K562 (cell line): ENCODE results near the gene ALKBH3. TPM values are rescaled to one million over a fixed set of nuclear protein-coding genes. Genes with fewer than 3 reads are reported as not detected.

Source experiments
- ATAC-seq: fragments of 200-7000 bp; cut with Tn5 transposase; 3 replicates; pipeline ENCODE4 v1.9.1; 2020; ENCODE audit warnings: moderate library complexity
- BruUV-seq: library from RNA; stranded (reverse); fragments of 400-500 nt; replicated peaks from 2 replicates; lab custom pipeline; 2021; lab: Mats Ljungman, UMichigan
- CTCF ChIA-PET: fragments of 300-600 bp; formaldehyde crosslinking; extraction: SDS; loops from one replicate; lab custom pipeline; 2021; ENCODE audit warnings: low intra/inter-chr PET ratio; lab: Yijun Ruan, JAX
- POLR2A ChIA-PET: fragments of 300-600, 350-650 bp; sonication (Branson Sonifier 250); formaldehyde crosslinking; extraction: SDS; loops from one replicate; lab custom pipeline; 2021; ENCODE audit warnings: antibody characterized with exemption, inconsistent platforms; lab: Yijun Ruan, JAX
- DNase-seq, 4 experiments: peaks; one replicate each; pipeline versions ENCODE4 v3.0.0 to v3.0.0-alpha.2; 2011 to 2018; ENCODE audit warnings: low spot score in 3 of 4, mixed read lengths in 3 of 4; ENCODE audit errors: extremely low read depth in 1 of 4
- FAIRE-seq: peaks from 2 replicates; lab custom pipeline; 2011; peaks lifted over from hg19 to GRCh38; lab: Jason Lieb, UNC
- H2AFZ ChIP-seq: 2 replicates; pipeline ENCODE4 v1.6.0; 2011; ENCODE audit warnings: low read depth, low read length, control low read depth, inconsistent platforms
- H3K27ac ChIP-seq: fragments of 200-600 bp; 3 replicates; pipeline ENCODE4 v1.8.0; 2011; ENCODE audit warnings: low read depth, mild to moderate bottlenecking, control low read depth, inconsistent platforms, low read length, moderate library complexity, mixed read lengths; ENCODE audit errors: extremely low read depth
- H3K27me3 ChIP-seq, 2 experiments: fragments of 300-600 bp in 1 of 2; 2 replicates in 1 of 2; 3 replicates in 1 of 2; pipeline versions ENCODE4 v1.6.0 to v1.8.0; 2011; ENCODE audit warnings: inconsistent platforms in 2 of 2, low read length in 2 of 2, mild to moderate bottlenecking in 1 of 2, mixed read lengths in 1 of 2, moderate library complexity in 1 of 2; ENCODE audit not compliant: control insufficient read depth in 2 of 2, insufficient read depth in 2 of 2
- H3K36me3 ChIP-seq: fragments of 300-600 bp; 3 replicates; pipeline ENCODE4 v1.8.0; 2011; ENCODE audit warnings: mild to moderate bottlenecking, low read length, inconsistent platforms; ENCODE audit not compliant: control insufficient read depth, insufficient read depth
- H3K4me1 ChIP-seq, 2 experiments: fragments of 200-600 bp in 1 of 2; replicated peaks in 1 of 2; 2 replicates in 1 of 2; 3 replicates in 1 of 2; pipeline versions ENCODE4 v1.5.1 to v1.8.0; 2011; ENCODE audit warnings: inconsistent platforms in 2 of 2, low read length in 2 of 2, mild to moderate bottlenecking in 1 of 2, mixed read lengths in 1 of 2, moderate library complexity in 1 of 2; ENCODE audit not compliant: control insufficient read depth in 2 of 2, insufficient read depth in 2 of 2
- H3K4me2 ChIP-seq: 2 replicates; pipeline ENCODE4 v1.6.1; 2011; ENCODE audit warnings: low read length, control low read depth, inconsistent platforms, mixed read lengths; ENCODE audit not compliant: insufficient read depth
- H3K4me3 ChIP-seq: fragments of 200-600 bp; sonication (generic), shearing (Covaris generic); 2 replicates; pipeline ENCODE4 v1.5.1; 2016; ENCODE audit warnings: control low read depth, inconsistent platforms
- H3K79me2 ChIP-seq: fragments of 200-600 bp; 3 replicates; pipeline ENCODE4 v1.8.0; 2011; ENCODE audit warnings: low read length, inconsistent platforms; ENCODE audit not compliant: control insufficient read depth, insufficient read depth
- H3K9ac ChIP-seq, 2 experiments: 2 replicates each; pipeline versions ENCODE4 v1.6.0 to v1.6.1; 2011; ENCODE audit warnings: low read depth in 2 of 2, low read length in 2 of 2, control low read depth in 1 of 2, inconsistent platforms in 1 of 2, mild to moderate bottlenecking in 1 of 2, mixed read lengths in 1 of 2; ENCODE audit not compliant: insufficient read depth in 1 of 2
- H3K9me1 ChIP-seq: one replicate; pipeline ENCODE4 v1.6.0; 2011; ENCODE audit warnings: inconsistent platforms, mild to moderate bottlenecking, low read length, moderate library complexity; ENCODE audit not compliant: control insufficient read depth, insufficient read depth
- H3K9me3 ChIP-seq: replicated peaks from 2 replicates; pipeline ENCODE4 v1.5.1; 2011; ENCODE audit warnings: low read depth, low read length, inconsistent platforms; ENCODE audit not compliant: control insufficient read depth, insufficient read depth
- H4K20me1 ChIP-seq: replicated peaks from 2 replicates; pipeline ENCODE4 v1.6.1; 2011; ENCODE audit warnings: low read length, inconsistent platforms, mixed read lengths; ENCODE audit not compliant: control insufficient read depth, insufficient read depth
- ARNT ChIP-seq, 2 experiments: fragments of 450-650 bp; IDR thresholded peaks; 2 replicates each; pipeline ENCODE4 v1.6.1; 2016; ENCODE audit warnings: mild to moderate bottlenecking in 1 of 2
- ELF4 ChIP-seq: fragments of 450-650 bp; formaldehyde crosslinking; IDR thresholded peaks from 2 replicates; pipeline ENCODE4 v1.4.0; 2022; ENCODE audit warnings: missing genetic modification characterization
- MAFG ChIP-seq: fragments of 450-650 bp; conservative IDR thresholded peaks from 2 replicates; pipeline ENCODE4 v1.6.1; 2016; ENCODE audit warnings: missing genetic modification characterization, missing compliant biosample characterization
- WGBS: fragments of 100-300 bp; shearing (Covaris generic); methylation state at CpG from one replicate; pipeline ENCODE4 v1.1.6; 2016; ENCODE audit warnings: low coverage, mixed read lengths; ENCODE audit not compliant: insufficient coverage; ENCODE audit errors: missing lambda C conversion rate; 5-methylcytosine and 5-hydroxymethylcytosine counted together
- in situ Hi-C: fragments of 300-500 bp; cut with MboI; formaldehyde crosslinking; loops from 4 replicates; pipeline ENCODE4 v1.15.0; 2018; ENCODE audit warnings: inconsistent platforms, mixed read lengths
- intact Hi-C: fragments of 100-400 bp; cut with micrococcal nuclease; formaldehyde crosslinking; loops from 2 replicates; pipeline ENCODE4 v1.14.2; 2022
- polyA plus RNA-seq, 8 experiments: library from polyadenylated mRNA; depleted of rRNA in 4 of 8; stranded (reverse) in 5 of 8; unstranded in 3 of 8; fragments of >200 nt; fragmentation: Nextera tagmentation in 2 of 8; fragmentation: Illumina TruSeq in 1 of 8; extraction: Ambion mirVana in 2 of 8; extraction: Trizol in 1 of 8; gene quantifications; 2 replicates each; pipeline versions ENCODE4 v1.2.1 to v1.2.3, GENCODE V29; 2011 to 2014; ENCODE audit warnings: inconsistent platforms in 1 of 8, missing spikeins in 1 of 8
- total RNA-seq, 7 experiments: library from RNA; depleted of rRNA in 6 of 7; stranded (reverse); fragments of >200 nt in 6 of 7; fragmentation: Illumina TruSeq in 2 of 7; extraction: Trizol in 2 of 7; gene quantifications; 2 replicates each; pipeline versions ENCODE4 v1.2.1 to v1.2.3, GENCODE V29; 2011 to 2021; ENCODE audit warnings: low replicate concordance in 1 of 7
- TF ChIP-seq, protein P1 (sequence below), 2 experiments: fragments of 450-650 bp in 1 of 2; sonication (generic) in 1 of 2; formaldehyde crosslinking; conservative IDR thresholded peaks; 2 replicates each; pipeline versions ENCODE4 v1.4.0 to v1.8.1; 2020 to 2022; ENCODE audit warnings: mild to moderate bottlenecking in 1 of 2, missing genetic modification reagents in 1 of 2

The ALKBH3 gene
- total and polyA plus RNA-seq, 9 of the 15 experiments (the other 6 are each of a cell fraction or from before 2014, with no cell fraction given): 16.0 to 49.9 (median 36.5) TPM

DNA sequence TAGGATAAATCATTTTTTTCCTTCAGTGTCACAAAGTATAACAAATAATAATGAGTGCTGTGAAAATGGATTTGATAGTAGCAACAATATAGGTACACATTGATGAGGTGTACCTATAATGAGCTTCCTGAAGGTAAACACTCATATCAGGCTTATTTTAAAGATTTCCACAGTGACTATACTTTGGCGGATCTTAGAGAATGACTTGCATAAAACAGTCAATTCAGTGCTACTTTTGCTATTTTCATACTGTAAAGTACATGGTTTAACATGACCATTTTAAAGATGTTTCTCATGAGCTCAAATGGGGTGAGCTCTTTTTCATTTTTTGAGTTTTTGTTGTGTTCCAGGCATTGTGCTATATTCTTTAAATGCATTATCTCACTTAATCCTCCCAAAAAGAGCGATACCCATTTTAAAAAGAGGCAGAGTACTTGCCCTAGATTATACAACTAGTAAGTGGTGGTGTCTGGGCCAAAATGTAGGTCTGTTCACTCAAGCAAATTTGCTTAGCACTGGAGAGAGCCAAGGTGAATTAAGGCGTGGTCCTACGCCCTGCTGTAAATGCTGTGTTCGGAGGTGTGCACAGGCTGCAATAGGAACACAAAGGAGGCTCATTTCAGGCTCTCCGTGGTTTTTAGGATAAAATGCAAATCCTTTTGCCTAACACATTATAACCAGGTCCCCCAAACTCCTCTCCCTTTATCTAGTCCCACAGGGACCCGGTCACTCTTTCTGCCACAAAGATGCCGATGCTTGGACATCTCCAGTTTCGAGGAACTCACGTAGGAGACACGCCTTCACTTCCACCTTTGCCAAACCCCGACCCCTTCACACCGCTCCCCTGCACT, 617 bp upstream of the ALKBH3 start:
- Histone ChIP-seq H3K4me2 (peak overlapping the region; percentile 86), H3K9me3 (peaks cover 3% of the 10 kb centered on the region), H3K79me2 (peaks cover 9% of the 10 kb centered on the region), H3K9ac (peak overlapping the region in 1 of 2 experiments; percentile 3; a peak in 1 of 4 replicates), H3K4me1 (peaks cover 0 to 6% of the 10 kb centered on the region in 2 experiments; a peak in 4 of 5 replicates), H2AFZ (peak overlapping the region; percentile 90), H3K36me3 (peaks cover 9% of the 10 kb centered on the region; the same call in 1 of the 3 replicates), H3K27me3 (no peaks in the 10 kb centered on the region), H3K27ac (no peak overlapping the region; the same call in 2 of the 3 replicates), H4K20me1 (no peaks in the 10 kb centered on the region), H3K4me3 (peak overlapping the region; percentile 86), H3K9me1 (no peaks in the 10 kb centered on the region)
- no peak for FAIRE-seq
- 43% methylated on average over 13 of the region's 13 CpGs for WGBS
- TF ChIP-seq MAFG (tag) (peak; percentile 67), ELF4 (CRISPR knock-in tag) (peak; percentile 74; the same call in 1 of the 2 replicates), ARNT (IDR thresholded peaks at IDR 0.05) (0 out of 4 replicates have a peak, but pooled peaks of 1 of the 2 experiments have one; percentile 32)
- TF ChIP-seq, protein P1, sequence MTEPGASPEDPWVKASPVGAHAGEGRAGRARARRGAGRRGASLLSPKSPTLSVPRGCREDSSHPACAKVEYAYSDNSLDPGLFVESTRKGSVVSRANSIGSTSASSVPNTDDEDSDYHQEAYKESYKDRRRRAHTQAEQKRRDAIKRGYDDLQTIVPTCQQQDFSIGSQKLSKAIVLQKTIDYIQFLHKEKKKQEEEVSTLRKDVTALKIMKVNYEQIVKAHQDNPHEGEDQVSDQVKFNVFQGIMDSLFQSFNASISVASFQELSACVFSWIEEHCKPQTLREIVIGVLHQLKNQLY (CRISPR knock-in tag; conservative IDR thresholded peaks at IDR 0.05): no peak
- CTCF ChIA-PET: no interaction called here
- in situ Hi-C loops (no loop called here), intact Hi-C loops (no loop called here)
- no peak; the same call in 2 of the 3 replicates for ATAC-seq
- DNase-seq: peak in 1 of 4 experiments; percentile 4
- BruUV-seq: no TSS peak
- POLR2A ChIA-PET: no interaction called here
